Stimulated activated CD4-positive, alpha-beta T cell treated with anti-CD3 and anti-CD28 coated beads, Interleukin-1b, Interleukin-23, amount 100 ng/mL, for 4 hours (primary cell): ENCODE data around the gene CFAP47.

Source experiments
- DNase-seq, 2 donors: peaks; one replicate each; pipeline ENCODE4 v3.0.0-alpha.2; 2020; ENCODE audit warnings: low read depth in 2 of 2

CFAP47 gene

GRCh38 chrX:36241397-36241796 is 321.9 kb downstream of the CFAP47 start:
- no peak for DNase-seq

GRCh38 chrX:36266155-36266554 is 346.6 kb downstream of the CFAP47 start:
- DNase-seq, result no peak

DNA sequence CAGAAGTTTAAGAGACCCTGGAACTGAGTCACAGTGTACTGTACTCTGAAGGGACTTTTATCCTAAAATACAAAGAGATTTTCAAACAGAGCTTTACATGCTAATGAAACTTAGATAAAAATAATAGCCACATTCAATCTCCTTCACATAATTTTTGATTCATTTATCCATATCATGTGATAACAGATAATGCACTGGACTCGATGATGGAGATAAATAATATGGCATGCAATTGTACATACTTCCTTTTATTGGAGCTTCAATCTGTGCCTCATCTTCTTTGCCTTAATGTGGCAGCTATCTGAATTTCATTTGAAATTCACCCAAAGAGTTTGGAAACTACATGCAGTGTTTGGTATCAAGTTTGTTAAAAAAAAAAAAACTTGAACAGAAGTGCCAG is 390.6 kb downstream of the CFAP47 start:
- DNase-seq, result no peak

DNA sequence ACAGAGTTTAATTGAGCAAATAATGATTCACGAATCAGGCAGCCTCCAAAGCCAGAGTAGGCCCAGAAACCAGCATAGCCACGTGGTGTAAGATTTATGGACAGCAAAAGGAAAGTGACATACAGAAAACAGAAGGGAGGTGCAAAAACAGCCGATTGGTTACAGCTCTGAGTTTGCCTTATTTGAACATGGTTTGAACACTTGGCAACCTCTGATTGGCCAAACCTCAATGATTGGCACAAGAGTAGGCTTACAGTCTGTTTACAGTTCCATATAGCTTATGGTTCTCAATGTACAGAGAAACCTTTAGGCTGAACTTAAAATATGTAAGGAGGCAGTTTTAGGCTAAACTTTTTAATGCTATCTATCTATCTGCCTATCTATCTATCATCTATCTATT is 394.8 kb downstream of the CFAP47 start:
- DNase-seq, result no peak

- no peak for DNase-seq
Measured at GRCh38 chrX:36334572-36334971, 415.0 kb downstream of the CFAP47 start.

DNA sequence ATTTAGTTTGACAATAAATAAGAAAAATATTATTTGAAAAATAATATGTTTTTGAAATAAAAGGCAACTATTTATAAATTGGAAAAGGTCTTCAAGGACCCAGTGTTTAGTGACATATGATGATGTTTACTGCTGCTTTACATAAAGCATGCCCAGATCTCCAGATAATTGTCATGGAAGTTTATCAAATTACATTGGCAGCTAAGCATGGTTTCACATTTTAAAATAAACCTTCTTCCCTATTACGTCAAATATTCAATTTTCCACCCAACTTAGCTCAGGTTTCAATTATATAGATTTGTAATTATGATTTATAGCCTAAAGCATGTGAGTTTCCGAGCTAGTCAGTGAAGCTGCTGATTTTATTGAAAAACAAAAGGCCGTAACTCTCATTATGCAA is 417.2 kb downstream of the CFAP47 start:
- no peak for DNase-seq

GRCh38 chrX:36344301-36344700 is 424.8 kb downstream of the CFAP47 start:
- DNase-seq, result no peak

DNA sequence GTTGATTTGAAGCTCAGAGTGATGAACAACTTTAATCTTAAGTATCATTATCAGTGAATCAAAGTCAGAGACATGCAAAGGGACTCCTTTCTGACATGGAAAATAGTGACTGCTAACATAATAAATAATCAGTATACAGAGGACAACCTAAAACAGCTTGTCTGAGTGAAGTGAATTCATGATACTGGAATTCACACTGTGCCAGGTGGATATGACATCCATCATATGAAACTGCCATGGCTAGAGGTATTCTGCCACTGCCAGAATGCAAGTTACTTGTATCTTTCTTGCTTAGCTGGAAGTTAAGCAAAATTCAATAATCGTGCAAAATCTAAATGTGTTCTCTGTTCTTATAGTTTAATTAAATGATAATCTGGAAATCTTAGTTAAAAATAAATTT is 429.0 kb downstream of the CFAP47 start:
- no peak for DNase-seq

- DNase-seq, result no peak
Measured at GRCh38 chrX:36357855-36358254, 438.3 kb downstream of the CFAP47 start.

- DNase-seq, result no peak
Measured at GRCh38 chrX:36364262-36364661, 444.7 kb downstream of the CFAP47 start.

DNA sequence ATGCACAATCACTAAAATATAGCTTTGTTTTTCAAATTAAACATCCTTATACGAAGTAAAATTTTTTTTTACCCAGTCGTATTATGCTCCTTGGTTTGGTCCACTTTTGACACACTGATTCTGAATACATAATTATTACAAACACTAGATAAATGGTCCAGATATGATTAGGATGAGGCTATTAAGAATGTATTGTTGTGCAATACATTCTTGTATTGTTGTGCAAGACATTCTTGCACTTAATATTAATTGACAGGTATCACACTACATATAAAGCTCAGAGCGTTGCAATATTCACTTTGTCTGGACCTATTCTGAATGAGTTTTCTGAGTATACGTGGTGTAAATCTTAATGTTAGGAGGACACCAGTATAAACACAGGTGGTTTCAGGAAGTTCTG is 464.0 kb downstream of the CFAP47 start:
- no peak for DNase-seq

DNA sequence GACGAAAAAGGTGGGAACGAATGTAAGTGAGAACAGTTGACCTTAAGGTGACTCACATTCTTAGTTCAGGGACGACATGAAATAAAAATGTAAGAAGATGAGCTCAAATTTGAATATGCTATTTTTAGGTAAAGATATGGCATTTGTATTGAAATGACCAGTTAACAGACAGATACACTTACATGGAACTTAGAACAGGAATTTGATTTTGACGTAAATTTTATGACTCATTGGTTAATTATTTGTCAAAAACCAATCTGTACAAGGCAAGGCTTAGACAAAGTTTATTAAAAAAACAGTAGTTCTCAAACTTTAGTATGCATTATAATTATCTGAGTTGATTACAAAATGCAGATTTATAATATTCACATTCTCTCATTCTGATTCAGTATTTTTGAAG is 469.4 kb downstream of the CFAP47 start:
- no peak for DNase-seq

DNA sequence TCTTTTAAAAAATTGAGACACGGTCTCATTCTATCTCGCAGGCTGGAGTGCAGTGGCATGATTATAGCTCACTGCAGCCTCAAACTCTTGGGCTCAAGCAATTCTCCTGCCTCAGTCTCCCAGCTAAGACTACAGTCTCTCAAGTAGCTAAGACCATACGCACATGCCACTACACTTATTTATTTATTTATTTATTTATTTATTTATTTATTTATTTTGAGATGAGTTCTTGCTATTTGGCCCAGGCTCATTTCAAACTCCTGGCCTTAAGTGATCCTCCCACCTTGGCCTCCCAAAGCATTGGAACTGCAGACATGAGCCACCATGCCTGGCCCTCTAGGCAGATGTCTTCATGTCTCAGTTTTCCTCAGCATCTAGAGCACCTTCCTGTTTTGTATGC is 482.2 kb downstream of the CFAP47 start:
- no peak for DNase-seq

- DNase-seq, result no peak
Measured at GRCh38 chrX:36407836-36408235, 488.3 kb downstream of the CFAP47 start.

GRCh38 chrX:36414056-36414455 is 494.5 kb downstream of the CFAP47 start:
- DNase-seq, result no peak

DNA sequence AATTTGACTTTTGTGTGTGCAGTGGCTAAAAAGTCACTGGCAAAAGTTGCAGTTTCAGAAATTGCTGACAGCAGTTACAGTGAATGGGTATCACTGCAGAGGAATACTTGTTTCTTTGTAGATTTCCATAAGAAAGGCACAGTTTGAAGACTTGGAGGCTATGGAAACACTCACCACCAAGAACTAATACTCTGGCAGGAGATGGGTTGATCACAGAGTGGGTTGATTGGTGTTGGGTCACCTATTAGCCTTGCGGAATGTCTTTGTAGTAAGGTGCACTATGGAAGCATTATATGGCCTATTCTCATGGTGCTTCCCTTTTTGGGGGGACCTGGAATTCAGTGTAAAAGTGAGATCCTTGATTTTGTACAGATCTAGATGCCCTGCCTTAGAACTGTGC is 502.8 kb downstream of the CFAP47 start:
- DNase-seq, result no peak

GRCh38 chrX:36431819-36432218 is 512.3 kb downstream of the CFAP47 start:
- no peak for DNase-seq

GRCh38 chrX:36434522-36434921 is 515.0 kb downstream of the CFAP47 start:
- no peak for DNase-seq
